HepG2 (cell line): ENCODE results near the gene CAVIN2. TPM values are rescaled to one million over a fixed set of nuclear protein-coding genes. Genes with fewer than 3 reads are reported as not detected.

Source experiments
- ATF7-NPFF ChIP-seq: sonication (generic); formaldehyde crosslinking; IDR thresholded peaks from 2 replicates; pipeline ENCODE4 v1.8.1; 2023; ENCODE audit warnings: mild to moderate bottlenecking, low read depth, missing genetic modification reagents, moderate library complexity
- CREM ChIP-seq, 2 experiments: sonication (generic) in 1 of 2; formaldehyde crosslinking in 1 of 2; IDR thresholded peaks; 2 replicates each; pipeline versions ENCODE4 v1.4.0 to v1.6.1; 2016 to 2020; ENCODE audit warnings: antibody characterized with exemption in 1 of 2, mild to moderate bottlenecking in 1 of 2, missing genetic modification reagents in 1 of 2
- DR1 ChIP-seq: sonication (generic); formaldehyde crosslinking; IDR thresholded peaks from 2 replicates; pipeline ENCODE4 v1.8.0; 2021; ENCODE audit warnings: mild to moderate bottlenecking, missing genetic modification reagents, inconsistent platforms
- GABPA ChIP-seq, 2 experiments: IDR thresholded peaks; 2 replicates each; pipeline ENCODE4 v1.6.1; 2011 to 2016; ENCODE audit warnings: low read depth in 2 of 2, low read length in 1 of 2, missing biosample characterization in 1 of 2, missing genetic modification characterization in 1 of 2
- HOXA5 ChIP-seq: sonication (generic); formaldehyde crosslinking; IDR thresholded peaks from 2 replicates; pipeline ENCODE4 v1.4.0; 2020; ENCODE audit warnings: missing genetic modification reagents
- IRF2 ChIP-seq: IDR thresholded peaks from 2 replicates; pipeline ENCODE4 v1.6.1; 2018; ENCODE audit warnings: missing genetic modification reagents, missing compliant biosample characterization
- NR2F1 ChIP-seq, 2 experiments: fragments of 450-650 bp in 1 of 2; formaldehyde crosslinking in 1 of 2; IDR thresholded peaks; 2 replicates each; pipeline versions ENCODE4 v1.5.0 to v1.6.1; 2016 to 2020; ENCODE audit warnings: mild to moderate bottlenecking in 1 of 2, missing compliant biosample characterization in 1 of 2, missing genetic modification reagents in 1 of 2, moderate library complexity in 1 of 2
- PHB2 ChIP-seq: fragments of 450-650 bp; IDR thresholded peaks from 2 replicates; pipeline ENCODE4 v1.6.1; 2018; ENCODE audit not compliant: partially characterized antibody
- RBM39 ChIP-seq: fragments of 200-400 bp; formaldehyde crosslinking; IDR thresholded peaks from one replicate; pipeline ENCODE4 v1.6.1; 2018; ENCODE audit warnings: antibody characterized with exemption, mild to moderate bottlenecking, low read depth, low read length; ENCODE audit not compliant: poor library complexity, severe bottlenecking
- RFXAP ChIP-seq: sonication (generic); formaldehyde crosslinking; IDR thresholded peaks from 2 replicates; pipeline ENCODE4 v1.4.0; 2020; ENCODE audit warnings: missing genetic modification reagents, borderline replicate concordance
- SKI ChIP-seq: fragments of 450-650 bp; IDR thresholded peaks from one replicate; pipeline ENCODE4 v1.6.1; 2018; ENCODE audit warnings: mild to moderate bottlenecking; ENCODE audit not compliant: partially characterized antibody
- SMYD3 ChIP-seq: sonication (generic); formaldehyde crosslinking; IDR thresholded peaks from 2 replicates; pipeline ENCODE4 v1.8.1; 2023; ENCODE audit warnings: mild to moderate bottlenecking, missing genetic modification reagents
- TGIF2 ChIP-seq: IDR thresholded peaks from 2 replicates; pipeline ENCODE4 v1.6.1; 2016; ENCODE audit warnings: control low read depth, missing compliant biosample characterization
- ZBTB7A ChIP-seq: sonication (generic); formaldehyde crosslinking; IDR thresholded peaks from 2 replicates; pipeline ENCODE4 v1.8.0; 2022; ENCODE audit warnings: mild to moderate bottlenecking, missing genetic modification reagents
- ZMYM2 ChIP-seq: sonication (generic); formaldehyde crosslinking; IDR thresholded peaks from 2 replicates; pipeline ENCODE4 v1.8.0; 2022; ENCODE audit warnings: mild to moderate bottlenecking, missing genetic modification reagents
- ZNF10 ChIP-seq: sonication (generic); formaldehyde crosslinking; IDR thresholded peaks from 2 replicates; pipeline ENCODE4 v1.4.0; 2020; ENCODE audit warnings: mild to moderate bottlenecking, low read depth, missing genetic modification reagents, borderline replicate concordance
- ZNF264 ChIP-seq: sonication (generic); formaldehyde crosslinking; IDR thresholded peaks from 2 replicates; pipeline ENCODE4 v1.4.0; 2020; ENCODE audit warnings: missing genetic modification reagents
- ZNF383 ChIP-seq: sonication (generic); formaldehyde crosslinking; IDR thresholded peaks from 2 replicates; pipeline ENCODE4 v1.4.0; 2020; ENCODE audit warnings: missing genetic modification reagents, mild to moderate bottlenecking, borderline replicate concordance
- ZSCAN9 ChIP-seq: IDR thresholded peaks from 2 replicates; pipeline ENCODE4 v1.6.1; 2016; ENCODE audit warnings: borderline replicate concordance
- polyA plus RNA-seq, 8 experiments: library from polyadenylated mRNA; depleted of rRNA in 3 of 8; stranded (reverse) in 7 of 8; unstranded in 1 of 8; fragments of >200 nt; fragmentation: Illumina TruSeq in 4 of 8; extraction: Trizol in 4 of 8; gene quantifications; 2 replicates each; pipeline versions ENCODE4 v1.2.1 to v1.2.3, GENCODE V29; 2011 to 2016; ENCODE audit warnings: low read depth in 4 of 8, missing spikeins in 1 of 8, mixed read lengths in 1 of 8; ENCODE audit not compliant: insufficient read depth in 1 of 8
- total RNA-seq, 5 experiments: library from RNA; depleted of rRNA; stranded (reverse); fragments of >200 nt; fragmentation: Illumina TruSeq; extraction: Trizol; gene quantifications; 2 replicates each; pipeline ENCODE4 v1.2.3, GENCODE V29; 2016; ENCODE audit warnings: low read depth in 1 of 5
- TF ChIP-seq, protein P1 (sequence below): sonication (generic); formaldehyde crosslinking; IDR thresholded peaks from 2 replicates; pipeline ENCODE4 v1.4.0; 2020; ENCODE audit warnings: missing genetic modification reagents
- TF ChIP-seq, protein P2 (sequence below): sonication (generic); formaldehyde crosslinking; IDR thresholded peaks from 2 replicates; pipeline ENCODE4 v1.4.0; 2020; ENCODE audit warnings: missing genetic modification reagents
- TF ChIP-seq, protein P3 (sequence below): sonication (generic); formaldehyde crosslinking; IDR thresholded peaks from 2 replicates; pipeline ENCODE4 v1.5.0; 2020; ENCODE audit warnings: mild to moderate bottlenecking, missing genetic modification reagents, borderline replicate concordance

Gene CAVIN2
- total and polyA plus RNA-seq, 2 of the 13 experiments (the other 11 are each of a cell fraction or from before 2014, with no cell fraction given) = 7.6 to 38.8 TPM

DNA sequence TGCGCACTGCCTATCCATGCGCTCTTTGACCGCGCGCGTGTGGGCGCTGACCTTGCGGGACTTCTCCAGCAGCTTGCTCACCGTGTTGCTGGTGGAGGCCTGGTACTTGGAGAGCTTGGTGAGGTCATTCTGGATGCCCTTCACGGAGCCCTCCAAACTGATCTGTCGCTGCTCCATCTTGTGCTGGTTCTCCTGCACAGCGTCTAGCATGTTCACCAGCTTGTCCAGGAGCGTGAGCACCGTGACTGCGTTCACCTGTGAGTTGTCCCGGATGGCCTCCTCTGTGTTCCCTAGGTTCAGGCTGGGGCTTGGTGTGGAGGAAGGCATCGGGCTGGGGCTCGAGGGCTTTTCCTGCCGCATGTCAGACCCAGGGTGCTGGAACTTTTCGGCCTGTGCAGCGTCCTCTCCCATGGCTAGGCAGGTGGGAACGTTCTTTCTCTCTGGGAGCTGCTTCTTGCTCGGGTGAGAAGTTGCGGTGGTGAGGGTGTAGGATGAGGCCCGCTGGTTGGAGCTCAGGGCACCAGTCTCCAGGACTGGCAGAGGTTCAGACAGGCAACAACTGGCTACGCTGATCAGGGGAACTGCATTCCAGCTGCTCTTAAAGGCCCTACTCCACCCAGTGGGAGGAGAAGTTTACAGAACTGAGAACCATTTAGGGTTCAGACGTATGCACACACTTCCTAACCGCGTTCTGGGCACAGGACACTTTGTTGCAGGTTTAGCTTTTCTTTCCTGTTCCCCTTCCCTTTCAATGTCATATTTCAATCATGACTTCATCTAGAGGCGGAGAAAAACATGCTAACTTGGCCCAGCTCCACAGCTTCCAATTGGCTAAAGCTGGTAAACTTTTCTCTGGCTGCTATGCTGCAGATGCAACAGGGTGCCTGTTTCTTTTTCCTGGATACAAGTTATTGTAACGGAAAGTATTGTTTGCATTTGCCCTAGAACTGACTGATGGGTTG, at the start of gene CAVIN2 (continued):
- TF ChIP-seq CREM (IDR thresholded peaks at IDR 0.05) (no peak; the same call in 1 of the 2 replicates), CREM (CRISPR knock-in tag; IDR thresholded peaks at IDR 0.05) (no peak), ZNF383 (CRISPR knock-in tag) (no peak), RFXAP (CRISPR knock-in tag) (0 out of 2 replicates have a peak, but pooled peaks have one; percentile 40), SKI (no peak), ZMYM2 (CRISPR knock-in tag) (no peak), GABPA (IDR thresholded peaks at IDR 0.05; ENCODE audit: low read depth, low read length) (no peak), GABPA (CRISPR knock-in tag; IDR thresholded peaks at IDR 0.05; ENCODE audit: low read depth) (0 out of 2 replicates have a peak, but pooled peaks have one; percentile 11), NR2F1 (CRISPR knock-in tag; IDR thresholded peaks at IDR 0.05) (0 out of 4 replicates have a peak, but pooled peaks of 1 of the 2 experiments have one; percentile 5), HOXA5 (CRISPR knock-in tag) (0 out of 2 replicates have a peak, but pooled peaks have one; percentile 22), SMYD3 (peak; percentile 73; the same call in 1 of the 2 replicates), ZBTB7A (no peak), ZSCAN9 (CRISPR knock-in tag) (peak; percentile 80; the same call in 1 of the 2 replicates), ATF7-NPFF (no peak), PHB2 (no peak), RBM39 (peak; percentile 70), ZNF10 (CRISPR knock-in tag) (0 out of 2 replicates have a peak, but pooled peaks have one; percentile 56), IRF2 (CRISPR knock-in tag) (no peak; the same call in none of the 2 replicates), TGIF2 (CRISPR knock-in tag) (no peak), DR1 (no peak), ZNF264 (CRISPR knock-in tag) (no peak)
- TF ChIP-seq, protein P1, sequence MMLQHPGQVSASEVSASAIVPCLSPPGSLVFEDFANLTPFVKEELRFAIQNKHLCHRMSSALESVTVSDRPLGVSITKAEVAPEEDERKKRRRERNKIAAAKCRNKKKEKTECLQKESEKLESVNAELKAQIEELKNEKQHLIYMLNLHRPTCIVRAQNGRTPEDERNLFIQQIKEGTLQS = peak; percentile 72
- TF ChIP-seq, protein P2, sequence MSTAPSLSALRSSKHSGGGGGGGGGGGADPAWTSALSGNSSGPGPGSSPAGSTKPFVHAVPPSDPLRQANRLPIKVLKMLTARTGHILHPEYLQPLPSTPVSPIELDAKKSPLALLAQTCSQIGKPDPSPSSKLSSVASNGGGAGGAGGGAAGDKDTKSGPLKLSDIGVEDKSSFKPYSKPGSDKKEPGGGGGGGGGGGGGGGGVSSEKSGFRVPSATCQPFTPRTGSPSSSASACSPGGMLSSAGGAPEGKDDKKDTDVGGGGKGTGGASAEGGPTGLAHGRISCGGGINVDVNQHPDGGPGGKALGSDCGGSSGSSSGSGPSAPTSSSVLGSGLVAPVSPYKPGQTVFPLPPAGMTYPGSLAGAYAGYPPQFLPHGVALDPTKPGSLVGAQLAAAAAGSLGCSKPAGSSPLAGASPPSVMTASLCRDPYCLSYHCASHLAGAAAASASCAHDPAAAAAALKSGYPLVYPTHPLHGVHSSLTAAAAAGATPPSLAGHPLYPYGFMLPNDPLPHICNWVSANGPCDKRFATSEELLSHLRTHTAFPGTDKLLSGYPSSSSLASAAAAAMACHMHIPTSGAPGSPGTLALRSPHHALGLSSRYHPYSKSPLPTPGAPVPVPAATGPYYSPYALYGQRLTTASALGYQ (CRISPR knock-in tag) = no peak
- TF ChIP-seq, protein P3, sequence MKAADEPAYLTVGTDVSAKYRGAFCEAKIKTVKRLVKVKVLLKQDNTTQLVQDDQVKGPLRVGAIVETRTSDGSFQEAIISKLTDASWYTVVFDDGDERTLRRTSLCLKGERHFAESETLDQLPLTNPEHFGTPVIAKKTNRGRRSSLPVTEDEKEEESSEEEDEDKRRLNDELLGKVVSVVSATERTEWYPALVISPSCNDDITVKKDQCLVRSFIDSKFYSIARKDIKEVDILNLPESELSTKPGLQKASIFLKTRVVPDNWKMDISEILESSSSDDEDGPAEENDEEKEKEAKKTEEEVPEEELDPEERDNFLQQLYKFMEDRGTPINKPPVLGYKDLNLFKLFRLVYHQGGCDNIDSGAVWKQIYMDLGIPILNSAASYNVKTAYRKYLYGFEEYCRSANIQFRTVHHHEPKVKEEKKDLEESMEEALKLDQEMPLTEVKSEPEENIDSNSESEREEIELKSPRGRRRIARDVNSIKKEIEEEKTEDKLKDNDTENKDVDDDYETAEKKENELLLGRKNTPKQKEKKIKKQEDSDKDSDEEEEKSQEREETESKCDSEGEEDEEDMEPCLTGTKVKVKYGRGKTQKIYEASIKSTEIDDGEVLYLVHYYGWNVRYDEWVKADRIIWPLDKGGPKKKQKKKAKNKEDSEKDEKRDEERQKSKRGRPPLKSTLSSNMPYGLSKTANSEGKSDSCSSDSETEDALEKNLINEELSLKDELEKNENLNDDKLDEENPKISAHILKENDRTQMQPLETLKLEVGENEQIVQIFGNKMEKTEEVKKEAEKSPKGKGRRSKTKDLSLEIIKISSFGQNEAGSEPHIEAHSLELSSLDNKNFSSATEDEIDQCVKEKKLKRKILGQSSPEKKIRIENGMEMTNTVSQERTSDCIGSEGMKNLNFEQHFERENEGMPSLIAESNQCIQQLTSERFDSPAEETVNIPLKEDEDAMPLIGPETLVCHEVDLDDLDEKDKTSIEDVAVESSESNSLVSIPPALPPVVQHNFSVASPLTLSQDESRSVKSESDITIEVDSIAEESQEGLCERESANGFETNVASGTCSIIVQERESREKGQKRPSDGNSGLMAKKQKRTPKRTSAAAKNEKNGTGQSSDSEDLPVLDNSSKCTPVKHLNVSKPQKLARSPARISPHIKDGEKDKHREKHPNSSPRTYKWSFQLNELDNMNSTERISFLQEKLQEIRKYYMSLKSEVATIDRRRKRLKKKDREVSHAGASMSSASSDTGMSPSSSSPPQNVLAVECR (CRISPR knock-in tag) = peak; percentile 44; the same call in 1 of the 2 replicates
